GM18505 (cell line): ENCODE results near the gene ARHGAP26.

Experiments used
- ATAC-seq: cut with Tn5 transposase; IDR thresholded peaks from one replicate; pipeline ENCODE4 v1.9.1; 2021; ENCODE audit not compliant: unreplicated experiment
- POLR2A ChIP-seq: IDR thresholded peaks from 4 replicates; pipeline ENCODE4 v1.6.1; 2011; ENCODE audit warnings: borderline replicate concordance; ENCODE audit not compliant: insufficient read depth, insufficient read length; ENCODE audit errors: extremely low read depth

ARHGAP26 gene

GRCh38 chr5:142758796-142759145 lies 11.4 kb upstream of the ARHGAP26 start:
- TF ChIP-seq POLR2A, result no peak
- no peak for ATAC-seq

DNA sequence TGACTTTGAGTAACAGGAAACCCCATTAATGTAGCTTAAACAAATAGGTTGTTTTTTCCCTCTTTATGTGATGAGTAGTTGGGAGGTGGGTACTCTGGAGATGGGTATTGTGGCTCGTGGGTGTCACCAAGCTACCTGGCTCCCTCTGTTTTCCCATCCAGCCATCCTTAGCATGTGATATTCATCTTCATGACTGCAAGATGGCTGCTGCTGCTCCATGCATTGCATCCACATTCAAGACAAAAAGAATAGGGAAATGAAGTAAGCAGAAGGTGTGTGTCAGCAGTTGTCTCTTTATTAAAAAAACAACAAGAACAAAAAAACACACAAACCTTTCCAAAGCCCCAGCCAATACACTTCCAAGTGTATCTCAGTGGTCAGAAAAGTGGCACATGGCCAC lies 6.5 kb upstream of the ARHGAP26 start:
- ATAC-seq, result no peak
- TF ChIP-seq POLR2A, result no peak

- no peak for ATAC-seq
Observed at GRCh38 chr5:142767178-142767577, 3.0 kb upstream of the ARHGAP26 start.

GRCh38 chr5:142767911-142768310 lies 2.3 kb upstream of the ARHGAP26 start:
- ATAC-seq, result no peak
- no peak for TF ChIP-seq POLR2A

More at GRCh38 chr5:142767178-142767577, 3.0 kb upstream of the ARHGAP26 start:
- TF ChIP-seq POLR2A, result no peak

GRCh38 chr5:142769251-142769792 lies 855 bp upstream of the ARHGAP26 start:
- ATAC-seq, result no peak
- TF ChIP-seq POLR2A, result no peak

- TF ChIP-seq POLR2A, result no peak
- ATAC-seq, result peak; percentile 28
Observed at GRCh38 chr5:142770650-142771609, 753 bp downstream of the ARHGAP26 start.

DNA sequence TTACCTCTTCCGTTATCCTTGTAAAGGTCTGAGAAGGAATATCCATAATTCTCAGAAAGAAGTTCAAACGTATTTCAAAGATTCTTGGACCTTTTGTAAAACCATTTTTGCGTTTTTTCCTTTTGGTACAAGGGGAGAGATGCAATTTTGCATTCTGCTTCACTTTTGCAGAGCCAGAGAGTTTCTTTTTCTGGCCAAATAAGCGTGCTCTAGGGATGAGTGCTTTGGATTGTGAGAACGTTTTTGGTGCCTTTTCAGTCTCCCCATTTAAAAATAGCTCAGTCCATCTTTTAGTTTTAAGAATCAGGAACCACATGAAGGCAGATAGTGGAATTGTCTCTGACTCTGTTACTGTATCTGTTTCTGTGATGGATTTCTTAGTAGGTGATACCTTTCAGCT lies 1.5 kb downstream of the ARHGAP26 start:
- no peak for ATAC-seq

DNA sequence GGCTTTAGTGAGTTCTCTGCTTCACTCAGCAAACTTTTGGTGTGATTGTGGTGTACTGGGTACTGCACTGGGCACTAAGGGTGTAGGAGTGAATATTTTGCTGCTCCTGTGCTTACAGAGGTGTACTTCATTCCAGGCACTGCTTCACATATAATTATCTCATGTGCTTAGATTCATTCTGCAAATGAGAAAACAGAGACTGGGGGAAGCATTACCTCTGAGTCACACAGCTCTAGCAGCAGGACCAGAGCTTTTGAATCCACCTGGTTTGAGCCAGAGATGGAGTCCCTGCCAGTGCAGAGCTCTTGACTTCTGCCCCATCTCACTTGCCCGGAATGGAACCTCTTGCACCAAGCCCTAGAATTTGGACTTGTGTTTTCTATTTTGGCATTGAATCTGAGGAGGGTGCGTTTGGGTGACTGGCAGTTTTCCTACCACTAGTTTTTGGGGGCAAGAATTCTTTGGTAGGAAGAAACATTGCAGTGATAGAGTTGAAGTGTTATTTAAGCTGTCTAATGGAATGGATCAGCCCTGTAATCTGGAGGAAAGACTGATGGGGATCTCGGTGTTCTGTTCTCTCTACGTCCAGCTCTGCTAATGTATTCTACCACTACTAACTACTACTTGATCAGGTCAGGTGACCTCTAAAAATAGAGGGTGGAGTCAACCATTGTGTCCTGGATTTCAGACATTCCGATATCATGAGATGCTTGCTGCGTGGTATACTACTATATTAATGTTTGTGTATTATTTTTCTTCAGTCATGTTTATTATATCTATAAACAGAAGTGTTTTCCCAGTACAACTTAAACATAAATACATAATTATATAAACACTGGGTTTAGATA lies 2.5 kb downstream of the ARHGAP26 start:
- no peak for ATAC-seq
- TF ChIP-seq POLR2A, result no peak

More for the DNA sequence above, 1.5 kb downstream of the ARHGAP26 start:
- TF ChIP-seq POLR2A, result no peak

DNA sequence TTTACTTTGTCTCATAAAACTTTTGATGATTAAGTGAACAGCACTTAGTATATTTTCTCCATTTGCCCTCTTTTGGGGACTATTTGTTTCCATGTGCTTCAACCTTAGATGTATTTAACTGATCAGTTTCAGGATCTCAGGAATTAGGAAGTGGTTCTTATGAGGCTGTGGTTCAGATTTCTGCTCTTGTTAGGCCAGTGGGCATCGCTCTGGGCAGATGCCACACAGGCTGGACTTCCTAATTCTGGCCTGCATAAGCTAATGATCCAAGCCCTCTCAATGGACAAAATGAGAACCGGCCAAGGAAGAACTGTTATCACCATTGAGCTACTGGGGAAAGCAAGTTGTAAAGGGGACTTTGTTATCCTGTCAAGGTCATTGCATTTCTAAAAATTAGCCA lies 6.9 kb downstream of the ARHGAP26 start:
- no peak for ATAC-seq
- no peak for TF ChIP-seq POLR2A

DNA sequence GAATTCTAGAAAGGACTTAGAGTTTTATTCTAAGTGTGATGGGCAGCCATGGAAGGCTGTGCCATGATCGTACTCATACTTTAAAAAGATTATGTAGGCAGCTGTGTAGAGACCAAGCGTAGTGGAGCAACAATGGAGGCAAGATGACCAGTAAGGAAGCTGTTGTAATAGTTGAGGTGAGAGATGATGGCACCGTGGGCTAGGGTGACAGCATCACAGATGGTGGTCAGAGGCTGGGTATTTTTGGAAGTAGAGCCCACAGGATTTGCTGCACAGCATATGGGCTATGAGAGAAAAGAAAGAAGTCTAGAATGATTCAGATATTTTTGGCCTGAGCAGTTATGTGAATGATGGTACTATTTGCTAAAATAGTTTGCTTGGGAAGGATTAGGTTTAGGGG lies 7.7 kb downstream of the ARHGAP26 start:
- no peak for TF ChIP-seq POLR2A
- ATAC-seq, result no peak

DNA sequence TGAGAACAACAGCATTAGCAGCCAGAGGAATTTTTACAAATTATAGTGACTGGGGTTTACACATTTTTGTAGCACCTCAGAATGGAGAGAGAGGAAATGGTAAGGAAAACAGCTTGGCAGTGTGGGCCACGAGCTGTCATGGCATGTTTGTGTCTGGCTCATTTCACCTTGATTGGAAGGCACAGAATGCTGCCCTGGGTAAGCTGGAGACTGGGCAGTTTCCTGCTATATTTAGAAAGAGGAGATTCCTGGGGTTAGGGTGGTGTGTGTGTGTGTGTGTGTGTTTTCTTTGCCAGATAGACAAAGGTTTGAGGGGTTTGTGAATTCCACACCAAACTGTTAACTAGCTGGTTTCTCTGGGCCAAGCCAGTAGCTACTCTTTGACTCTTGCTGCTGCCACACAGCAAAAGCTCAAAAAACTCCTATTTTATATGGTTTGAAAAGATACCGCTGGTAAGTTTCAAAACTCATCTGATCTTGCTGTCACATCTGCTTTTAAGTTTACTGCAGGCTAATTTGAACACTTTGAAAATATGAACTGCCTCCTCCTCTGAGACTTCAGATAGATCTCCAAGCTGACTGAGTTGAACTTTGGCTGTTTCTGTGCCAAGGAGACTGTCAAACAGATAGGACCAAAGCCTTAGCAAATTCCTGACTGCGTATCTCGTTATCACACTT lies 9.1 kb downstream of the ARHGAP26 start:
- no peak for TF ChIP-seq POLR2A
- ATAC-seq, result no peak

GRCh38 chr5:142780871-142781270 lies 10.7 kb downstream of the ARHGAP26 start:
- TF ChIP-seq POLR2A, result no peak
- no peak for ATAC-seq
